Liver (tissue), 3 donors: ENCODE data around the gene ANKRD33B.

ENCODE experiments used
- JUND ChIP-seq, 2 donors: IDR thresholded peaks; 2 replicates each; pipeline ENCODE4 v1.6.1; 2016; ENCODE audit warnings: antibody characterized with exemption in 2 of 2
- RAD21 ChIP-seq, 2 donors: IDR thresholded peaks; 2 replicates each; pipeline ENCODE4 v1.6.1; 2016; ENCODE audit warnings: antibody characterized with exemption in 2 of 2, mild to moderate bottlenecking in 2 of 2
- YY1 ChIP-seq: IDR thresholded peaks from 2 replicates; pipeline ENCODE4 v1.6.1; 2016; ENCODE audit warnings: antibody characterized with exemption, mild to moderate bottlenecking
- TF ChIP-seq, protein P1 (sequence below): fragments of 150-350 bp; IDR thresholded peaks from 2 replicates; pipeline ENCODE4 v1.5.1; 2017; ENCODE audit warnings: improper control_type of control experiment, low read depth, low read length; ENCODE audit not compliant: missing input control
- TF ChIP-seq, protein P2 (sequence below): IDR thresholded peaks from 2 replicates; pipeline ENCODE4 v1.6.1; 2016; ENCODE audit warnings: antibody characterized with exemption
- donor health status: healthy.
- donor health status: healthy.

DNA sequence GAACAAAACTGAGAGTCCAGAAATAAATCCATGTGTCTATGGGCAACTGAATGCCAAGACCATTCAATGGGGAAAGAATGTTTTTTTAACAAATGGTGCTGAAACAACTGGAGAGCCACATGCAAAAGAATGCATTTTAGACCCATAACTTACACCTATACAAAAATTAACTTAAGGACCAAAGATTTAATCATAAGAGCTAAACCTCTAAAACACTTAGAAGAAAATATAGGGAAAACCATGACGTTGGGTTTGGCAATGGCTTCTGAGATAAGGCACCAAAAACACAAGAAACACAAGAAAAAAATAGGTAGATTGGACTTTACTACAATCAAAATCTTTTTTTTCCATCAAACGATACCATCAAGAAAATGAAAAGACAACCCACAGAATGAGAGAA, 48.4 kb upstream of the ANKRD33B start:
- TF ChIP-seq JUND (IDR thresholded peaks at IDR 0.05) (no peak), YY1 (no peak), RAD21 (IDR thresholded peaks at IDR 0.05) (no peak)
- TF ChIP-seq, protein P1, sequence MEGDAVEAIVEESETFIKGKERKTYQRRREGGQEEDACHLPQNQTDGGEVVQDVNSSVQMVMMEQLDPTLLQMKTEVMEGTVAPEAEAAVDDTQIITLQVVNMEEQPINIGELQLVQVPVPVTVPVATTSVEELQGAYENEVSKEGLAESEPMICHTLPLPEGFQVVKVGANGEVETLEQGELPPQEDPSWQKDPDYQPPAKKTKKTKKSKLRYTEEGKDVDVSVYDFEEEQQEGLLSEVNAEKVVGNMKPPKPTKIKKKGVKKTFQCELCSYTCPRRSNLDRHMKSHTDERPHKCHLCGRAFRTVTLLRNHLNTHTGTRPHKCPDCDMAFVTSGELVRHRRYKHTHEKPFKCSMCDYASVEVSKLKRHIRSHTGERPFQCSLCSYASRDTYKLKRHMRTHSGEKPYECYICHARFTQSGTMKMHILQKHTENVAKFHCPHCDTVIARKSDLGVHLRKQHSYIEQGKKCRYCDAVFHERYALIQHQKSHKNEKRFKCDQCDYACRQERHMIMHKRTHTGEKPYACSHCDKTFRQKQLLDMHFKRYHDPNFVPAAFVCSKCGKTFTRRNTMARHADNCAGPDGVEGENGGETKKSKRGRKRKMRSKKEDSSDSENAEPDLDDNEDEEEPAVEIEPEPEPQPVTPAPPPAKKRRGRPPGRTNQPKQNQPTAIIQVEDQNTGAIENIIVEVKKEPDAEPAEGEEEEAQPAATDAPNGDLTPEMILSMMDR = no peak
- TF ChIP-seq, protein P2, sequence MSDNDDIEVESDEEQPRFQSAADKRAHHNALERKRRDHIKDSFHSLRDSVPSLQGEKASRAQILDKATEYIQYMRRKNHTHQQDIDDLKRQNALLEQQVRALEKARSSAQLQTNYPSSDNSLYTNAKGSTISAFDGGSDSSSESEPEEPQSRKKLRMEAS = no peak
